ENCODE measurements around the gene RBPJ.

Gene RBPJ

GRCh38 chr4:26463386-26463785 is 142.6 kb downstream of the RBPJ start:
- DNase-seq = no peak

- DNase-seq = no peak
Observed at GRCh38 chr4:26464420-26465095, 143.7 kb downstream of the RBPJ start.

GRCh38 chr4:26466578-26467270 is 145.9 kb downstream of the RBPJ start:
- no peak for DNase-seq

- no peak for DNase-seq
Observed at GRCh38 chr4:26467724-26468123, 146.9 kb downstream of the RBPJ start.

- no peak for DNase-seq
Observed at GRCh38 chr4:26468283-26468949, 147.6 kb downstream of the RBPJ start.

GRCh38 chr4:26468977-26469376 is 148.2 kb downstream of the RBPJ start:
- DNase-seq = no peak

GRCh38 chr4:26471890-26472289 is 151.1 kb downstream of the RBPJ start:
- DNase-seq = no peak

- no peak for DNase-seq
Observed at GRCh38 chr4:26473893-26474292, 153.1 kb downstream of the RBPJ start.

- DNase-seq = no peak
Observed at GRCh38 chr4:26474551-26474950, 153.7 kb downstream of the RBPJ start.

GRCh38 chr4:26475716-26476115 is 154.9 kb downstream of the RBPJ start:
- no peak for DNase-seq

- DNase-seq = no peak
Observed at GRCh38 chr4:26476545-26476944, 155.7 kb downstream of the RBPJ start.

- no peak for DNase-seq
Observed at GRCh38 chr4:26478330-26478729, 157.5 kb downstream of the RBPJ start.

- DNase-seq = no peak
Observed at GRCh38 chr4:26482508-26483462, 162.0 kb downstream of the RBPJ start.

GRCh38 chr4:26484032-26484515 is 163.3 kb downstream of the RBPJ start:
- DNase-seq = no peak

GRCh38 chr4:26484516-26484915 is 163.7 kb downstream of the RBPJ start:
- no peak for DNase-seq

All from activated T-cell treated with anti-CD3 and anti-CD28 coated beads for 4 hours (primary cell).